Panc1 (cell line): ENCODE measurements around the gene INSYN1. TPM values are rescaled to one million over a fixed set of nuclear protein-coding genes. Genes with fewer than 3 reads are reported as not detected.

Experiments used
- ATAC-seq: fragments of 200-7000 bp; cut with Tn5 transposase; 2 replicates; pipeline ENCODE4 v1.9.1; 2020; ENCODE audit warnings: mild to moderate bottlenecking, moderate library complexity
- BruUV-seq: library from RNA; stranded (reverse); fragments of 400-500 nt; replicated peaks from 2 replicates; lab custom pipeline; 2021; lab: Mats Ljungman, UMichigan
- CTCF ChIA-PET: fragments of 300-600 bp; sonication (Branson Sonifier 250); formaldehyde crosslinking; loops from one replicate; lab custom pipeline; 2022; ENCODE audit warnings: antibody characterized with exemption; lab: Charles Lee
- POLR2A ChIA-PET: fragments of 300-600 bp; sonication (Branson Sonifier 250); formaldehyde crosslinking; loops from one replicate; lab custom pipeline; 2022; ENCODE audit warnings: antibody characterized with exemption; lab: Charles Lee
- DNase-seq: peaks from one replicate; pipeline ENCODE4 v3.0.0-alpha.2; 2010; ENCODE audit warnings: low read depth, low spot score
- H3K27ac ChIP-seq: 2 replicates; pipeline ENCODE4 v1.5.1; 2011; ENCODE audit warnings: mild to moderate bottlenecking, low read length, inconsistent platforms
- H3K27me3 ChIP-seq: fragments of 200-500 bp; sonication (Bioruptor generic); 2 replicates; pipeline ENCODE4 v1.6.0; 2014; ENCODE audit warnings: low read length, inconsistent platforms; ENCODE audit not compliant: control insufficient read depth, insufficient read depth
- H3K36me3 ChIP-seq: fragments of 200-500 bp; sonication (Bioruptor generic); 2 replicates; pipeline ENCODE4 v1.5.1; 2014; ENCODE audit warnings: inconsistent platforms, mild to moderate bottlenecking, low read length, moderate library complexity; ENCODE audit not compliant: control insufficient read depth, insufficient read depth
- H3K4me1 ChIP-seq: 2 replicates; pipeline ENCODE4 v1.5.1; 2011; ENCODE audit warnings: inconsistent platforms, mild to moderate bottlenecking, low read length, moderate library complexity; ENCODE audit not compliant: control insufficient read depth, insufficient read depth
- H3K4me3 ChIP-seq, 2 experiments: 2 replicates each; pipeline ENCODE4 v1.5.1; 2011 to 2012; ENCODE audit warnings: low read depth in 2 of 2, low read length in 2 of 2, mild to moderate bottlenecking in 2 of 2, inconsistent platforms in 1 of 2, moderate library complexity in 1 of 2
- H3K9me3 ChIP-seq: fragments of 200-500 bp; sonication (Bioruptor generic); 2 replicates; pipeline ENCODE4 v1.5.1; 2014; ENCODE audit warnings: low read depth, mild to moderate bottlenecking, inconsistent platforms, low read length, moderate library complexity; ENCODE audit not compliant: control insufficient read depth, insufficient read depth
- POLR2AphosphoS5 ChIP-seq: IDR thresholded peaks from 2 replicates; pipeline ENCODE4 v1.6.1; 2012; ENCODE audit warnings: mild to moderate bottlenecking, low read depth, low read length, moderate library complexity
- SIN3A ChIP-seq: IDR thresholded peaks from 2 replicates; pipeline ENCODE4 v1.6.1; 2012; ENCODE audit warnings: low read depth, mild to moderate bottlenecking, low read length, moderate library complexity, borderline replicate concordance; ENCODE audit not compliant: insufficient read depth
- TCF7L2 ChIP-seq: IDR thresholded peaks from 2 replicates; pipeline ENCODE4 v1.6.1; 2011; ENCODE audit warnings: mild to moderate bottlenecking, low read depth, low read length, inconsistent platforms
- in situ Hi-C: cut with HindIII; loops from 2 replicates; pipeline ENCODE4 v1.10.0; 2016; ENCODE audit warnings: low sequenced_read_pairs, low pct_unique_long_range_greater_than_20kb
- intact Hi-C: fragments of 100-400 bp; cut with micrococcal nuclease; formaldehyde crosslinking; loops from one replicate; pipeline ENCODE4 v1.10.0; 2022; ENCODE audit not compliant: unreplicated experiment
- total RNA-seq: library from RNA; stranded (reverse); gene quantifications from one replicate; pipeline ENCODE4 v1.2.1, GENCODE V29; 2021; ENCODE audit not compliant: unreplicated experiment
- TF ChIP-seq, protein P1 (sequence below), 2 experiments: IDR thresholded peaks; 2 replicates each; pipeline ENCODE4 v1.6.1; 2011 to 2012; ENCODE audit warnings: low read depth in 2 of 2, control low read depth in 1 of 2, low read length in 1 of 2, mild to moderate bottlenecking in 1 of 2, moderate library complexity in 1 of 2; ENCODE audit not compliant: insufficient read depth in 1 of 2
- TF ChIP-seq, protein P2 (sequence below): fragments of 450-650 bp; IDR thresholded peaks from 2 replicates; pipeline ENCODE4 v1.5.1; 2017; ENCODE audit warnings: mild to moderate bottlenecking

INSYN1 gene
- total RNA-seq, 1 experiment from 2014 or later: 2.6 TPM

- no TSS peak for BruUV-seq
Observed at GRCh38 chr15:73757571-73757970, 4.4 kb upstream of the INSYN1 start.

GRCh38 chr15:73756947-73757513, 3.9 kb upstream of the INSYN1 start:
- Histone ChIP-seq H3K27me3 (peaks cover 13% of the 10 kb centered on the region), H3K4me1 (peaks cover 3% of the 10 kb centered on the region; the same call in 1 of the 2 replicates), H3K27ac (no peak overlapping the region), H3K4me3 (no peak overlapping the region), H3K36me3 (no peaks in the 10 kb centered on the region), H3K9me3 (no peaks in the 10 kb centered on the region)
- intact Hi-C loops (no loop called here), in situ Hi-C loops (no loop called here)
- POLR2A ChIA-PET: no interaction called here
- DNase-seq (no peak), ATAC-seq (no peak)
- TF ChIP-seq TCF7L2 (no peak), SIN3A (no peak), POLR2AphosphoS5 (no peak)
- TF ChIP-seq, protein P1, sequence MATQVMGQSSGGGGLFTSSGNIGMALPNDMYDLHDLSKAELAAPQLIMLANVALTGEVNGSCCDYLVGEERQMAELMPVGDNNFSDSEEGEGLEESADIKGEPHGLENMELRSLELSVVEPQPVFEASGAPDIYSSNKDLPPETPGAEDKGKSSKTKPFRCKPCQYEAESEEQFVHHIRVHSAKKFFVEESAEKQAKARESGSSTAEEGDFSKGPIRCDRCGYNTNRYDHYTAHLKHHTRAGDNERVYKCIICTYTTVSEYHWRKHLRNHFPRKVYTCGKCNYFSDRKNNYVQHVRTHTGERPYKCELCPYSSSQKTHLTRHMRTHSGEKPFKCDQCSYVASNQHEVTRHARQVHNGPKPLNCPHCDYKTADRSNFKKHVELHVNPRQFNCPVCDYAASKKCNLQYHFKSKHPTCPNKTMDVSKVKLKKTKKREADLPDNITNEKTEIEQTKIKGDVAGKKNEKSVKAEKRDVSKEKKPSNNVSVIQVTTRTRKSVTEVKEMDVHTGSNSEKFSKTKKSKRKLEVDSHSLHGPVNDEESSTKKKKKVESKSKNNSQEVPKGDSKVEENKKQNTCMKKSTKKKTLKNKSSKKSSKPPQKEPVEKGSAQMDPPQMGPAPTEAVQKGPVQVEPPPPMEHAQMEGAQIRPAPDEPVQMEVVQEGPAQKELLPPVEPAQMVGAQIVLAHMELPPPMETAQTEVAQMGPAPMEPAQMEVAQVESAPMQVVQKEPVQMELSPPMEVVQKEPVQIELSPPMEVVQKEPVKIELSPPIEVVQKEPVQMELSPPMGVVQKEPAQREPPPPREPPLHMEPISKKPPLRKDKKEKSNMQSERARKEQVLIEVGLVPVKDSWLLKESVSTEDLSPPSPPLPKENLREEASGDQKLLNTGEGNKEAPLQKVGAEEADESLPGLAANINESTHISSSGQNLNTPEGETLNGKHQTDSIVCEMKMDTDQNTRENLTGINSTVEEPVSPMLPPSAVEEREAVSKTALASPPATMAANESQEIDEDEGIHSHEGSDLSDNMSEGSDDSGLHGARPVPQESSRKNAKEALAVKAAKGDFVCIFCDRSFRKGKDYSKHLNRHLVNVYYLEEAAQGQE (IDR thresholded peaks at IDR 0.05; ENCODE audit: insufficient read depth in 1 of 2, low read depth in 2 of 2, low read length in 1 of 2): no peak
- TF ChIP-seq, protein P2, sequence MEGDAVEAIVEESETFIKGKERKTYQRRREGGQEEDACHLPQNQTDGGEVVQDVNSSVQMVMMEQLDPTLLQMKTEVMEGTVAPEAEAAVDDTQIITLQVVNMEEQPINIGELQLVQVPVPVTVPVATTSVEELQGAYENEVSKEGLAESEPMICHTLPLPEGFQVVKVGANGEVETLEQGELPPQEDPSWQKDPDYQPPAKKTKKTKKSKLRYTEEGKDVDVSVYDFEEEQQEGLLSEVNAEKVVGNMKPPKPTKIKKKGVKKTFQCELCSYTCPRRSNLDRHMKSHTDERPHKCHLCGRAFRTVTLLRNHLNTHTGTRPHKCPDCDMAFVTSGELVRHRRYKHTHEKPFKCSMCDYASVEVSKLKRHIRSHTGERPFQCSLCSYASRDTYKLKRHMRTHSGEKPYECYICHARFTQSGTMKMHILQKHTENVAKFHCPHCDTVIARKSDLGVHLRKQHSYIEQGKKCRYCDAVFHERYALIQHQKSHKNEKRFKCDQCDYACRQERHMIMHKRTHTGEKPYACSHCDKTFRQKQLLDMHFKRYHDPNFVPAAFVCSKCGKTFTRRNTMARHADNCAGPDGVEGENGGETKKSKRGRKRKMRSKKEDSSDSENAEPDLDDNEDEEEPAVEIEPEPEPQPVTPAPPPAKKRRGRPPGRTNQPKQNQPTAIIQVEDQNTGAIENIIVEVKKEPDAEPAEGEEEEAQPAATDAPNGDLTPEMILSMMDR: no peak
- no TSS peak for BruUV-seq
- CTCF ChIA-PET: no interaction called here

More at GRCh38 chr15:73757571-73757970, 4.4 kb upstream of the INSYN1 start:
- POLR2A ChIA-PET: no interaction called here
- ATAC-seq: no peak
- H3K9me3 ChIP-seq: no peaks in the 10 kb centered on the region
- CTCF ChIA-PET: no interaction called here
- peaks cover 14% of the 10 kb centered on the region for H3K27me3 ChIP-seq
- no peak for DNase-seq
- H3K27ac ChIP-seq: no peak overlapping the region
- in situ Hi-C loops: no loop called here
- no peak overlapping the region for H3K4me3 ChIP-seq
- H3K36me3 ChIP-seq: no peaks in the 10 kb centered on the region
- H3K4me1 ChIP-seq: 0 out of 2 replicates have a peak, but pooled peaks cover 3% of the 10 kb centered on the region
- TF ChIP-seq, protein P2: no peak
- TF ChIP-seq SIN3A (no peak), POLR2AphosphoS5 (no peak), TCF7L2 (no peak)
- TF ChIP-seq, protein P1 (IDR thresholded peaks at IDR 0.05; ENCODE audit: insufficient read depth in 1 of 2, low read depth in 2 of 2, low read length in 1 of 2): no peak
- intact Hi-C loops: no loop called here
